ENCODE results near the gene DAP. TPM values are rescaled to one million over a fixed set of nuclear protein-coding genes. Genes with fewer than 3 reads are reported as not detected.

DAP gene
- total and polyA plus RNA-seq, 2 donors from 2014 or later: 123 to 133 TPM

DNA sequence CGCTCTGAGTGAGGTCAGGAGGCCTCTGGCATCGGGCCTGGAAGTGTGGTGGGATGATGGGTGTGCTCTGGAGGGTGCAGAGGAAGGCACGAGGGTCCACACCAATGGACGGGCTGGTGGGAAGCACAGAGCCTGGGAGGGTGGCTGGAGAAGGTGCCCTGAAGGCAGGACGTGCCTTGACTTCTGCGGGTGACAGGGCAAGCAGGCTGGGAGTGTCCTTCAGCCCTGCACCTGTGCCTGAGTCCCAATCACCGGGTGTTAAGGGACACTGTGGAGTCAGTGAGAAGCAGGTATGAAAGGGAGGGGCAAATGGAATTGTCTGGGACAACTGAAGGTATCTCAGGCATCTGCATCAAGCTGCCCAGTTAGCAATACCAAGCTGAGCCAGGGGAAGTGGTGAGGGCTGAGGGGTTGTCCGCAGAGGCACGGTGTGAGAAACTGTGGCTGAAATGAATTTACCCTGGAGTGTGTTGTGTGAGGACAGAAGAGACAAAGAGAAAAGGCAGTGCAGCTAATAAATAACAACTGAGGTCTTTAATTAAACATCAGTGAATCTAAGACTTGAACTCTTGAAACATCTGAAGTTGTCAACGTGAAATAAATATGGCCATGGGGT, 50.4 kb downstream of the DAP start:
- Histone ChIP-seq H3K27me3 (ENCODE audit: control insufficient read depth, insufficient read depth, low read length) (no peaks in the 10 kb centered on the region), H3K9ac (ENCODE audit: low read length in 3 of 3) (no peak overlapping the region), H3K4me1 (ENCODE audit: control insufficient read depth in 2 of 3, insufficient read depth in 2 of 3, low read depth in 1 of 3, low read length in 3 of 3) (peaks cover 0 to 5% (median 3%) of the 10 kb centered on the region in 3 donors), H3K36me3 (ENCODE audit: control insufficient read depth in 2 of 3, insufficient read depth in 3 of 3, low read length in 3 of 3) (peaks cover 0 to 4% (median 0%) of the 10 kb centered on the region in 3 donors), H3K27ac (ENCODE audit: low read depth in 2 of 2, low read length in 2 of 2) (no peak overlapping the region), H3K4me3 (ENCODE audit: low read length in 3 of 3) (no peak overlapping the region), H3K9me3 (ENCODE audit: control insufficient read depth in 2 of 3, insufficient read depth in 1 of 3, low read length in 3 of 3) (no peaks in the 10 kb centered on the region)
- intact Hi-C loops (cut with DNase I): no loop called here
- DNase-seq (no peak), FAIRE-seq (no peak)
- TF ChIP-seq, protein P1, sequence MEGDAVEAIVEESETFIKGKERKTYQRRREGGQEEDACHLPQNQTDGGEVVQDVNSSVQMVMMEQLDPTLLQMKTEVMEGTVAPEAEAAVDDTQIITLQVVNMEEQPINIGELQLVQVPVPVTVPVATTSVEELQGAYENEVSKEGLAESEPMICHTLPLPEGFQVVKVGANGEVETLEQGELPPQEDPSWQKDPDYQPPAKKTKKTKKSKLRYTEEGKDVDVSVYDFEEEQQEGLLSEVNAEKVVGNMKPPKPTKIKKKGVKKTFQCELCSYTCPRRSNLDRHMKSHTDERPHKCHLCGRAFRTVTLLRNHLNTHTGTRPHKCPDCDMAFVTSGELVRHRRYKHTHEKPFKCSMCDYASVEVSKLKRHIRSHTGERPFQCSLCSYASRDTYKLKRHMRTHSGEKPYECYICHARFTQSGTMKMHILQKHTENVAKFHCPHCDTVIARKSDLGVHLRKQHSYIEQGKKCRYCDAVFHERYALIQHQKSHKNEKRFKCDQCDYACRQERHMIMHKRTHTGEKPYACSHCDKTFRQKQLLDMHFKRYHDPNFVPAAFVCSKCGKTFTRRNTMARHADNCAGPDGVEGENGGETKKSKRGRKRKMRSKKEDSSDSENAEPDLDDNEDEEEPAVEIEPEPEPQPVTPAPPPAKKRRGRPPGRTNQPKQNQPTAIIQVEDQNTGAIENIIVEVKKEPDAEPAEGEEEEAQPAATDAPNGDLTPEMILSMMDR (IDR thresholded peaks at IDR 0.05; ENCODE audit: borderline replicate concordance, extremely low read depth, insufficient read depth): no peak

GRCh38 chr5:10709933-10710332, 51.1 kb downstream of the DAP start:
- DNase-seq: no peak
- H3K9ac ChIP-seq (ENCODE audit: low read length in 3 of 3): no peak overlapping the region
- intact Hi-C loops (cut with DNase I): no loop called here
- no peaks in the 10 kb centered on the region for H3K27me3 ChIP-seq (ENCODE audit: control insufficient read depth, insufficient read depth, low read length)
- peaks cover 0 to 5% (median 3%) of the 10 kb centered on the region in 3 donors for H3K4me1 ChIP-seq (ENCODE audit: control insufficient read depth in 2 of 3, insufficient read depth in 2 of 3, low read depth in 1 of 3, low read length in 3 of 3)
- no peaks in the 10 kb centered on the region for H3K9me3 ChIP-seq (ENCODE audit: control insufficient read depth in 2 of 3, insufficient read depth in 1 of 3, low read length in 3 of 3)
- H3K36me3 ChIP-seq (ENCODE audit: control insufficient read depth in 2 of 3, insufficient read depth in 3 of 3, low read length in 3 of 3): peaks cover 0 to 4% (median 0%) of the 10 kb centered on the region in 3 donors
- TF ChIP-seq, protein P1 (IDR thresholded peaks at IDR 0.05; ENCODE audit: borderline replicate concordance, extremely low read depth, insufficient read depth): no peak
- no peak overlapping the region for H3K4me3 ChIP-seq (ENCODE audit: low read length in 3 of 3)
- no peak overlapping the region for H3K27ac ChIP-seq (ENCODE audit: low read depth in 2 of 2, low read length in 2 of 2)
- no peak for FAIRE-seq

- intact Hi-C loops (cut with DNase I): no loop called here
- FAIRE-seq (no peak), DNase-seq (no peak)
- Histone ChIP-seq H3K4me3 (ENCODE audit: low read length in 3 of 3) (no peak overlapping the region), H3K4me1 (ENCODE audit: control insufficient read depth in 2 of 3, insufficient read depth in 2 of 3, low read depth in 1 of 3, low read length in 3 of 3) (peaks cover 0 to 5% (median 3%) of the 10 kb centered on the region in 3 donors), H3K9ac (ENCODE audit: low read length in 3 of 3) (no peak overlapping the region), H3K36me3 (ENCODE audit: control insufficient read depth in 2 of 3, insufficient read depth in 3 of 3, low read length in 3 of 3) (peaks cover 0 to 4% (median 0%) of the 10 kb centered on the region in 3 donors), H3K27ac (ENCODE audit: low read depth in 2 of 2, low read length in 2 of 2) (no peak overlapping the region), H3K27me3 (ENCODE audit: control insufficient read depth, insufficient read depth, low read length) (no peaks in the 10 kb centered on the region), H3K9me3 (ENCODE audit: control insufficient read depth in 2 of 3, insufficient read depth in 1 of 3, low read length in 3 of 3) (no peaks in the 10 kb centered on the region)
- TF ChIP-seq, protein P1 (IDR thresholded peaks at IDR 0.05; ENCODE audit: borderline replicate concordance, extremely low read depth, insufficient read depth): no peak
Observed at GRCh38 chr5:10709409-10709808, 51.6 kb downstream of the DAP start.
